OCI-LY3 (cell line): ENCODE data around the gene LY6G6F.
A peak's percentile ranks its signal among the peaks of the same experiment; 100 is the strongest.

Experiments
- H2AFZ ChIP-seq: fragments of 200-600, 300-600 bp; shearing (Covaris generic); 2 replicates; pipeline ENCODE4 v1.6.0; 2014; ENCODE audit warnings: antibody characterized with exemption, low read depth, low read length
- H3K27ac ChIP-seq: fragments of 200-600, 300-600 bp; sonication (generic); 2 replicates; pipeline ENCODE4 v1.5.1; 2014; ENCODE audit warnings: mild to moderate bottlenecking, low read length, moderate library complexity, mixed read lengths
- H3K27me3 ChIP-seq: fragments of 200-600, 300-600 bp; sonication (generic); 2 replicates; pipeline ENCODE4 v1.6.1; 2014; ENCODE audit warnings: low read depth, low read length, mixed read lengths
- H3K36me3 ChIP-seq: fragments of 200-600, 300-600 bp; sonication (generic); replicated peaks from 2 replicates; pipeline ENCODE3; 2014; ENCODE audit warnings: low read depth, low read length, mixed read lengths
- H3K4me1 ChIP-seq: fragments of 300-600, 200-600 bp; sonication (generic); 2 replicates; pipeline ENCODE4 v1.6.1; 2014; ENCODE audit warnings: low read length, mixed read lengths
- H3K4me2 ChIP-seq: fragments of 200-600, 300-600 bp; sonication (generic); 2 replicates; pipeline ENCODE4 v1.6.1; 2014; ENCODE audit warnings: low read length, mixed read lengths
- H3K4me3 ChIP-seq: fragments of 300-600, 200-600 bp; sonication (generic); 2 replicates; pipeline ENCODE4 v1.5.1; 2014; ENCODE audit warnings: antibody characterized with exemption, mild to moderate bottlenecking, low read length, moderate library complexity
- H3K79me2 ChIP-seq: fragments of 300-600, 200-600 bp; shearing (Covaris generic); 2 replicates; pipeline ENCODE4 v1.6.1; 2014; ENCODE audit warnings: mild to moderate bottlenecking, low read length, mixed read lengths
- H3K9ac ChIP-seq: fragments of 300-600, 200-600 bp; shearing (Covaris generic); 2 replicates; pipeline ENCODE4 v1.6.0; 2014; ENCODE audit warnings: mild to moderate bottlenecking, low read length, moderate library complexity
- H3K9me3 ChIP-seq: fragments of 200-600, 300-600 bp; shearing (Covaris generic); 2 replicates; pipeline ENCODE4 v1.6.1; 2014; ENCODE audit warnings: low read length, mixed read lengths; ENCODE audit not compliant: insufficient read depth
- H4K20me1 ChIP-seq: fragments of 200-600, 300-600 bp; sonication (generic); 2 replicates; pipeline ENCODE4 v1.6.1; 2016; ENCODE audit warnings: low read length, mixed read lengths; ENCODE audit not compliant: insufficient read depth
- CTCF ChIP-seq: fragments of 200-600, 300-600 bp; sonication (generic); IDR thresholded peaks from 2 replicates; pipeline ENCODE4 v1.5.1; 2014; ENCODE audit warnings: antibody characterized with exemption, low read length, low read depth
- EZH2phosphoT487 ChIP-seq: fragments of 200-600 bp; shearing (Covaris generic); IDR thresholded peaks from 2 replicates; pipeline ENCODE4 v1.6.1; 2018; ENCODE audit warnings: antibody characterized with exemption, mixed run types, low read depth

Gene LY6G6F

GRCh38 chr6:31701666-31702404 lies 4.8 kb upstream of the LY6G6F start:
- H3K9me3 ChIP-seq, result no peaks in the 10 kb centered on the region
- peaks cover 12% of the 10 kb centered on the region for H3K4me1 ChIP-seq
- H3K9ac ChIP-seq, result peak overlapping the region; percentile 86
- no peak overlapping the region for H3K27ac ChIP-seq
- no peak for TF ChIP-seq CTCF
- TF ChIP-seq EZH2phosphoT487, result no peak
- no peaks in the 10 kb centered on the region for H3K36me3 ChIP-seq
- H2AFZ ChIP-seq, result no peak overlapping the region
- H3K4me3 ChIP-seq, result peak overlapping the region; percentile 96
- no peaks in the 10 kb centered on the region for H4K20me1 ChIP-seq
- peak overlapping the region; percentile 100 for H3K4me2 ChIP-seq
- H3K79me2 ChIP-seq, result peaks cover 18% of the 10 kb centered on the region
- no peaks in the 10 kb centered on the region for H3K27me3 ChIP-seq

- H3K79me2 ChIP-seq, result peaks cover 18% of the 10 kb centered on the region
These were observed 4.3 kb upstream of the LY6G6F start for GRCh38 chr6:31702405-31702818.

GRCh38 chr6:31702819-31703716 lies 3.6 kb upstream of the LY6G6F start, which contains the start of gene ABHD16A:
ABHD16A (minus strand) TSS chr6:31703324; CDS start chr6:31703281, 43 bp downstream.
- no peak for TF ChIP-seq EZH2phosphoT487
- TF ChIP-seq CTCF, result no peak
- Histone ChIP-seq H3K27ac (peak within 1 kb of the TSS; percentile 69), H3K9ac (peak within 1 kb of the TSS; percentile 86)

More at GRCh38 chr6:31702405-31702818, 4.3 kb upstream of the LY6G6F start:
- no peak for TF ChIP-seq EZH2phosphoT487
- no peak for TF ChIP-seq CTCF
- Histone ChIP-seq H3K36me3 (no peaks in the 10 kb centered on the region), H3K4me1 (peaks cover 12% of the 10 kb centered on the region), H4K20me1 (no peaks in the 10 kb centered on the region), H3K27me3 (no peaks in the 10 kb centered on the region), H3K9me3 (no peaks in the 10 kb centered on the region), H3K27ac (no peak overlapping the region), H3K4me3 (peak overlapping the region; percentile 96), H3K9ac (peak overlapping the region; percentile 86), H2AFZ (no peak overlapping the region), H3K4me2 (peak overlapping the region; percentile 100)

GRCh38 chr6:31705931-31706330 lies 735 bp upstream of the LY6G6F start:
- H3K79me2 ChIP-seq, result peaks cover 18% of the 10 kb centered on the region
- peaks cover 18% of the 10 kb centered on the region for H3K4me1 ChIP-seq
- H3K27ac ChIP-seq, result no peak overlapping the region
- no peak overlapping the region for H3K9ac ChIP-seq
- no peak overlapping the region for H3K4me3 ChIP-seq
- H3K27me3 ChIP-seq, result no peaks in the 10 kb centered on the region
- H2AFZ ChIP-seq, result no peak overlapping the region
- H3K36me3 ChIP-seq, result no peaks in the 10 kb centered on the region
- TF ChIP-seq EZH2phosphoT487 (no peak), CTCF (no peak)
- H4K20me1 ChIP-seq, result no peaks in the 10 kb centered on the region
- no peaks in the 10 kb centered on the region for H3K9me3 ChIP-seq
- no peak overlapping the region for H3K4me2 ChIP-seq

More at GRCh38 chr6:31702819-31703716, 3.6 kb upstream of the LY6G6F start, which contains the start of gene ABHD16A:
- peak within 1 kb of the TSS; percentile 100 for H3K4me2 ChIP-seq
- peaks cover 12% of the 10 kb centered on the region for H3K4me1 ChIP-seq
- H3K36me3 ChIP-seq, result no peaks in the 10 kb centered on the region
- H3K79me2 ChIP-seq, result peaks cover 18% of the 10 kb centered on the region
- H3K9me3 ChIP-seq, result no peaks in the 10 kb centered on the region
- no peaks in the 10 kb centered on the region for H3K27me3 ChIP-seq
- H4K20me1 ChIP-seq, result no peaks in the 10 kb centered on the region
- peak within 1 kb of the TSS; percentile 76 for H2AFZ ChIP-seq
- peak within 1 kb of the TSS; percentile 96 for H3K4me3 ChIP-seq
